DND-41 (cell line): ENCODE measurements around the gene TAF4.

Source experiments
- CTCF ChIP-seq: IDR thresholded peaks from 2 replicates; pipeline ENCODE4 v1.5.1; 2012; ENCODE audit warnings: borderline replicate concordance, low read length, moderate library complexity, mild to moderate bottlenecking; ENCODE audit not compliant: poor library complexity, severe bottlenecking; ENCODE audit errors: extremely low read depth
- EZH2 ChIP-seq: IDR thresholded peaks from 3 replicates; pipeline ENCODE4 v1.6.1; 2012; ENCODE audit warnings: borderline replicate concordance, low read depth, mild to moderate bottlenecking, moderate library complexity, low read length, inconsistent platforms; ENCODE audit not compliant: severe bottlenecking

DNA sequence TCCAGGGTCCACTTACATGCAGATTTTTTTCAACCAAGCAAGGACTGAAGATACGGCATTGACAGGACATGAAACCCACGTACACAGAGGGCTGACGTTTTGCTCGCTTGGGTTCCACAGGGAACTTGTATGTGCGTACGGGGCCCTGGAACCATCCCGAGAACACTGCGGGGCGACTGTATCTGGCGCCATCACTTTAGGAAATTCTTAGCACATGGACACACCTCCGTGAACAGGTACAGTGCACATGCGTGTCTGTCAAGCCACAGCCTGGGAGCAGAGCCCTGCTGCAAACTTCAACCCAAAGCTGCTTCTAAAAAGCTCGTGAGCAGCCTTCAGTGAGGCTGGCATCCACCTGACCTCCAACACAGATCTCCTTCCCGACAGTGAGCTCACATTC, 37.3 kb downstream of the TAF4 start:
- no peak for TF ChIP-seq EZH2
- TF ChIP-seq CTCF, result no peak
